Eye (tissue), 1 donor: ENCODE measurements around the gene CDT1.
A peak's percentile ranks its signal among the peaks of the same experiment; 100 is the strongest.

Experiments
- DNase-seq: peaks from one replicate; pipeline ENCODE4 v3.0.0-alpha.2; 2015

The CDT1 gene

GRCh38 chr16:88840600-88841215, 37.1 kb downstream of the CDT1 start:
- no peak for DNase-seq

- DNase-seq: no peak
Measured at GRCh38 chr16:88841521-88842307, 38.1 kb downstream of the CDT1 start.

- DNase-seq: no peak
Measured at GRCh38 chr16:88842308-88842756, 38.7 kb downstream of the CDT1 start.

- DNase-seq: no peak
Measured at GRCh38 chr16:88842806-88843205, 39.2 kb downstream of the CDT1 start.

GRCh38 chr16:88843256-88843655, 39.7 kb downstream of the CDT1 start:
- DNase-seq: no peak

- DNase-seq: no peak
Measured at GRCh38 chr16:88844419-88845036, 40.9 kb downstream of the CDT1 start.

GRCh38 chr16:88846088-88846487, 42.5 kb downstream of the CDT1 start:
- DNase-seq: no peak

- no peak for DNase-seq
Measured at GRCh38 chr16:88847654-88848053, 44.1 kb downstream of the CDT1 start.

- DNase-seq: no peak
Measured at GRCh38 chr16:88848557-88848956, 45.0 kb downstream of the CDT1 start.

- DNase-seq: no peak
Measured at GRCh38 chr16:88850531-88851199, 47.1 kb downstream of the CDT1 start.

GRCh38 chr16:88851616-88852015, 48.0 kb downstream of the CDT1 start:
- no peak for DNase-seq

- DNase-seq: no peak
Measured at GRCh38 chr16:88853325-88853941, 49.8 kb downstream of the CDT1 start.

- no peak for DNase-seq
Measured at GRCh38 chr16:88854306-88855111, 50.9 kb downstream of the CDT1 start.

GRCh38 chr16:88855176-88855575, 51.6 kb downstream of the CDT1 start:
- DNase-seq: no peak

GRCh38 chr16:88855736-88856121, 52.1 kb downstream of the CDT1 start:
- no peak for DNase-seq

- peak; percentile 37 for DNase-seq
Measured at GRCh38 chr16:88856122-88856827, 52.7 kb downstream of the CDT1 start.

GRCh38 chr16:88856828-88857727, 53.5 kb downstream of the CDT1 start, which contains the start of the genes GALNS and TRAPPC2L:
Gene GALNS, minus strand, starts transcription at chr16:88856947. Its CDS starts 70 bp downstream, at chr16:88856877.
Gene TRAPPC2L, plus strand, starts transcription at chr16:88857127. Its CDS starts 24 bp downstream, at chr16:88857151.
- peak; percentile 99 for DNase-seq

- DNase-seq: peak; percentile 84
Measured at GRCh38 chr16:88857728-88858339, 54.2 kb downstream of the CDT1 start.
